GM23338 (cell line): Measurements from ENCODE around the gene USP19.

Experiments used
- EZH2 ChIP-seq: fragments of 200-600 bp; sonication (generic); IDR thresholded peaks from one replicate; pipeline ENCODE4 v1.8.0; 2017; ENCODE audit warnings: antibody characterized with exemption, mild to moderate bottlenecking, low read depth; ENCODE audit not compliant: unreplicated experiment
- TF ChIP-seq, protein P1 (sequence below), 2 experiments: fragments of 200-600 bp in 1 of 2; sonication (generic) in 1 of 2; conservative IDR thresholded peaks; 2 replicates each; pipeline versions ENCODE4 v1.5.1 to v1.6.1; 2016 to 2017; ENCODE audit warnings: antibody characterized with exemption in 2 of 2, low read depth in 2 of 2, mild to moderate bottlenecking in 2 of 2, moderate library complexity in 1 of 2

DNA sequence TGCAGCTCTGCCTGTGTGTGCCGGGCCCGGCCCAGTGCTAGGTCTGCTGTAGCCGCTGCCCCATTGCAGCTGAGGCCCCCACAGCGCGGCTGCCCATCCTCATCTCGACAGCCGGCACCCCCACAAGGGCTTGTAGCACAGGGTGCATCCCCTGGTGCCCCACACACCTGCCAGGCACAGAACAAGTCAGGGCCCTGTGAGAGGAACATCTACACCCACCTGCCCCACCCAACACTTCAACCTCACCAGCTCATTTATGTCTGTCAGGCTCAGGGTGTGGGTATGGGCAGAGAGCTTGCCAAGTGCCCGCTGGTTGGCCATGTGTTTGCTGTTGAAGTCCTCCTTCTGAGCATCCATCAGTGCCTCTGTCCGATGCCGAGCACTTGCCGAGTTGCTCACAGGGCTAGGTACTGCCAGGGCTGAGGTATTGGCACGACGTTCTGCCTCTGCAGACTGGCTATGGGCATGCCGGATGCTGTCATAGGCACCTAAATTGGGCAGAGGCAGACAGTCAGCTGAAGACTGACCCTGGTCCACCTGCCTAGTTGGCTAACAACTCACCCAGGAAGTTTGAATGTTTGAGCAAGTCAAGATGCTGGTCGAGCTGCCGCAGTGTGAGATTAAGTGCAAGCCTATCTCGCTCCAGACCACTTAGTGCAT, 2.4 kb upstream of the USP19 start:
- TF ChIP-seq, protein P1, sequence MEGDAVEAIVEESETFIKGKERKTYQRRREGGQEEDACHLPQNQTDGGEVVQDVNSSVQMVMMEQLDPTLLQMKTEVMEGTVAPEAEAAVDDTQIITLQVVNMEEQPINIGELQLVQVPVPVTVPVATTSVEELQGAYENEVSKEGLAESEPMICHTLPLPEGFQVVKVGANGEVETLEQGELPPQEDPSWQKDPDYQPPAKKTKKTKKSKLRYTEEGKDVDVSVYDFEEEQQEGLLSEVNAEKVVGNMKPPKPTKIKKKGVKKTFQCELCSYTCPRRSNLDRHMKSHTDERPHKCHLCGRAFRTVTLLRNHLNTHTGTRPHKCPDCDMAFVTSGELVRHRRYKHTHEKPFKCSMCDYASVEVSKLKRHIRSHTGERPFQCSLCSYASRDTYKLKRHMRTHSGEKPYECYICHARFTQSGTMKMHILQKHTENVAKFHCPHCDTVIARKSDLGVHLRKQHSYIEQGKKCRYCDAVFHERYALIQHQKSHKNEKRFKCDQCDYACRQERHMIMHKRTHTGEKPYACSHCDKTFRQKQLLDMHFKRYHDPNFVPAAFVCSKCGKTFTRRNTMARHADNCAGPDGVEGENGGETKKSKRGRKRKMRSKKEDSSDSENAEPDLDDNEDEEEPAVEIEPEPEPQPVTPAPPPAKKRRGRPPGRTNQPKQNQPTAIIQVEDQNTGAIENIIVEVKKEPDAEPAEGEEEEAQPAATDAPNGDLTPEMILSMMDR (conservative IDR thresholded peaks at IDR 0.05; ENCODE audit: low read depth in 2 of 2): no peak
- no peak for TF ChIP-seq EZH2
